ENCODE measurements around the gene CDC42EP3.

DNA sequence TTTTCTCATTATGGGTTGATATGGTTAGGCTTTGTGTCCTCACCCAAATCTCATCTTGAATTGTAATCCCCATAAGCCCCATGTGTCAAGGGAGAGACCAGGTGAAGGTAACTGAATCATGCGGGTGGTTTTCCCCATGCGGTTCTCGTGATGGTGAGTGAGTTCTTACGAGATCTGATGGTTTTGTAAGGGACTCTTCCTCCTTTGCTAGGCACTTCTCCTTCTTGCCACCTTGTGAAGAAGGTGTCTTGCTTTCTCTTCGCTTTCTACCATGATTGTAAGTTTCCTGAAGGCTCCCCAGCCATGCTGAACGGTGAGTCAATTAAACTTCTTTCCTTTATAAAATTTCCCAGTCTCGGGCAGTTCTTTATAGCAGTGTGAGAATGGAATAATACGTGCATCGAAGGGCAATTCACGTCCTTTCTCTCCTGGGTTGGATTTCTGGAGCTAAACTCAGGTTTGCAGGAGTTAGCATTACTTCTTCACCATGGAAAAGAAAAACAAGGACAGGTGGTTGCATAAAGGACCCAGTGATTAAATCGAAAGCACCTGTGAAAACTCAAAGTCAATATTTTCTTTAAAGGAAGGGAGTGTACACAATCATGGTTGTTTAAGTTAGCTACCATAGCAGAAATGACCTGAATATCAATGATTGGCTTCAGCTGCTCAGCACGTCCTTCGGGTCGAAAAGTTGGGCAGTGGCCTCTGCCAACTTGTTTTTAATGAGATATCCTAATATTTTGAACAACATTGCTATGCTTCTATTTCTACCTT is 54.1 kb downstream of the CDC42EP3 start:
- TF ChIP-seq SP1 (CRISPR knock-in tag; conservative IDR thresholded peaks at IDR 0.05) (no peak), JAZF1 (CRISPR knock-in tag; IDR thresholded peaks at IDR 0.05) (no peak), ZBTB21 (CRISPR knock-in tag; IDR thresholded peaks at IDR 0.05; ENCODE audit: borderline replicate concordance) (no peak), TEAD4 (CRISPR knock-in tag; IDR thresholded peaks at IDR 0.05) (no peak), ZNF138 (CRISPR knock-in tag; conservative IDR thresholded peaks at IDR 0.05) (no peak), ESRRA (CRISPR knock-in tag; IDR thresholded peaks at IDR 0.05; ENCODE audit: borderline replicate concordance) (no peak), IRF2 (CRISPR knock-in tag; IDR thresholded peaks at IDR 0.05; ENCODE audit: borderline replicate concordance, low read depth) (no peak), TEAD1 (CRISPR knock-in tag; IDR thresholded peaks at IDR 0.05) (no peak)
- TF ChIP-seq, protein P1, sequence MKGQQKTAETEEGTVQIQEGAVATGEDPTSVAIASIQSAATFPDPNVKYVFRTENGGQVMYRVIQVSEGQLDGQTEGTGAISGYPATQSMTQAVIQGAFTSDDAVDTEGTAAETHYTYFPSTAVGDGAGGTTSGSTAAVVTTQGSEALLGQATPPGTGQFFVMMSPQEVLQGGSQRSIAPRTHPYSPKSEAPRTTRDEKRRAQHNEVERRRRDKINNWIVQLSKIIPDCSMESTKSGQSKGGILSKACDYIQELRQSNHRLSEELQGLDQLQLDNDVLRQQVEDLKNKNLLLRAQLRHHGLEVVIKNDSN (CRISPR knock-in tag; IDR thresholded peaks at IDR 0.05), result no peak
- TF ChIP-seq, protein P2, sequence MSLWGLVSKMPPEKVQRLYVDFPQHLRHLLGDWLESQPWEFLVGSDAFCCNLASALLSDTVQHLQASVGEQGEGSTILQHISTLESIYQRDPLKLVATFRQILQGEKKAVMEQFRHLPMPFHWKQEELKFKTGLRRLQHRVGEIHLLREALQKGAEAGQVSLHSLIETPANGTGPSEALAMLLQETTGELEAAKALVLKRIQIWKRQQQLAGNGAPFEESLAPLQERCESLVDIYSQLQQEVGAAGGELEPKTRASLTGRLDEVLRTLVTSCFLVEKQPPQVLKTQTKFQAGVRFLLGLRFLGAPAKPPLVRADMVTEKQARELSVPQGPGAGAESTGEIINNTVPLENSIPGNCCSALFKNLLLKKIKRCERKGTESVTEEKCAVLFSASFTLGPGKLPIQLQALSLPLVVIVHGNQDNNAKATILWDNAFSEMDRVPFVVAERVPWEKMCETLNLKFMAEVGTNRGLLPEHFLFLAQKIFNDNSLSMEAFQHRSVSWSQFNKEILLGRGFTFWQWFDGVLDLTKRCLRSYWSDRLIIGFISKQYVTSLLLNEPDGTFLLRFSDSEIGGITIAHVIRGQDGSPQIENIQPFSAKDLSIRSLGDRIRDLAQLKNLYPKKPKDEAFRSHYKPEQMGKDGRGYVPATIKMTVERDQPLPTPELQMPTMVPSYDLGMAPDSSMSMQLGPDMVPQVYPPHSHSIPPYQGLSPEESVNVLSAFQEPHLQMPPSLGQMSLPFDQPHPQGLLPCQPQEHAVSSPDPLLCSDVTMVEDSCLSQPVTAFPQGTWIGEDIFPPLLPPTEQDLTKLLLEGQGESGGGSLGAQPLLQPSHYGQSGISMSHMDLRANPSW (CRISPR knock-in tag; conservative IDR thresholded peaks at IDR 0.05; ENCODE audit: low read depth), result no peak
- TF ChIP-seq, protein P3, sequence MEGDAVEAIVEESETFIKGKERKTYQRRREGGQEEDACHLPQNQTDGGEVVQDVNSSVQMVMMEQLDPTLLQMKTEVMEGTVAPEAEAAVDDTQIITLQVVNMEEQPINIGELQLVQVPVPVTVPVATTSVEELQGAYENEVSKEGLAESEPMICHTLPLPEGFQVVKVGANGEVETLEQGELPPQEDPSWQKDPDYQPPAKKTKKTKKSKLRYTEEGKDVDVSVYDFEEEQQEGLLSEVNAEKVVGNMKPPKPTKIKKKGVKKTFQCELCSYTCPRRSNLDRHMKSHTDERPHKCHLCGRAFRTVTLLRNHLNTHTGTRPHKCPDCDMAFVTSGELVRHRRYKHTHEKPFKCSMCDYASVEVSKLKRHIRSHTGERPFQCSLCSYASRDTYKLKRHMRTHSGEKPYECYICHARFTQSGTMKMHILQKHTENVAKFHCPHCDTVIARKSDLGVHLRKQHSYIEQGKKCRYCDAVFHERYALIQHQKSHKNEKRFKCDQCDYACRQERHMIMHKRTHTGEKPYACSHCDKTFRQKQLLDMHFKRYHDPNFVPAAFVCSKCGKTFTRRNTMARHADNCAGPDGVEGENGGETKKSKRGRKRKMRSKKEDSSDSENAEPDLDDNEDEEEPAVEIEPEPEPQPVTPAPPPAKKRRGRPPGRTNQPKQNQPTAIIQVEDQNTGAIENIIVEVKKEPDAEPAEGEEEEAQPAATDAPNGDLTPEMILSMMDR (IDR thresholded peaks at IDR 0.05), result no peak
- TF ChIP-seq, protein P4, sequence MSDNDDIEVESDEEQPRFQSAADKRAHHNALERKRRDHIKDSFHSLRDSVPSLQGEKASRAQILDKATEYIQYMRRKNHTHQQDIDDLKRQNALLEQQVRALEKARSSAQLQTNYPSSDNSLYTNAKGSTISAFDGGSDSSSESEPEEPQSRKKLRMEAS (CRISPR knock-in tag; IDR thresholded peaks at IDR 0.05), result no peak
- TF ChIP-seq, protein P5, sequence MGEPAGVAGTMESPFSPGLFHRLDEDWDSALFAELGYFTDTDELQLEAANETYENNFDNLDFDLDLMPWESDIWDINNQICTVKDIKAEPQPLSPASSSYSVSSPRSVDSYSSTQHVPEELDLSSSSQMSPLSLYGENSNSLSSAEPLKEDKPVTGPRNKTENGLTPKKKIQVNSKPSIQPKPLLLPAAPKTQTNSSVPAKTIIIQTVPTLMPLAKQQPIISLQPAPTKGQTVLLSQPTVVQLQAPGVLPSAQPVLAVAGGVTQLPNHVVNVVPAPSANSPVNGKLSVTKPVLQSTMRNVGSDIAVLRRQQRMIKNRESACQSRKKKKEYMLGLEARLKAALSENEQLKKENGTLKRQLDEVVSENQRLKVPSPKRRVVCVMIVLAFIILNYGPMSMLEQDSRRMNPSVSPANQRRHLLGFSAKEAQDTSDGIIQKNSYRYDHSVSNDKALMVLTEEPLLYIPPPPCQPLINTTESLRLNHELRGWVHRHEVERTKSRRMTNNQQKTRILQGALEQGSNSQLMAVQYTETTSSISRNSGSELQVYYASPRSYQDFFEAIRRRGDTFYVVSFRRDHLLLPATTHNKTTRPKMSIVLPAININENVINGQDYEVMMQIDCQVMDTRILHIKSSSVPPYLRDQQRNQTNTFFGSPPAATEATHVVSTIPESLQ (CRISPR knock-in tag; IDR thresholded peaks at IDR 0.05), result no peak
